Measurements from ENCODE around the gene TAF4. TPM values are rescaled to one million over a fixed set of nuclear protein-coding genes. Genes with fewer than 3 reads are reported as not detected.

TAF4 gene
- total and polyA plus RNA-seq, 4 experiments from 2014 or later, result 0.54 to 33.1 (median 17.5) TPM

- H3K36me3 Mint-ChIP-seq, result peaks cover 23 to 46% of the 10 kb centered on the region in 2 donors
- no peak overlapping the region for H3K4me3 Mint-ChIP-seq
- H3K27me3 Mint-ChIP-seq, result no peaks in the 10 kb centered on the region
- DNase-seq, result no peak
- intact Hi-C loops (cut with micrococcal nuclease), result no loop called here
- Histone ChIP-seq H3K9me3 (ENCODE audit: control insufficient read depth in 1 of 2, low read length in 2 of 2) (peaks cover 0 to 4% of the 10 kb centered on the region in 2 donors), H3K4me3 (ENCODE audit: low read length in 2 of 2) (no peak overlapping the region), H3K4me1 (ENCODE audit: insufficient read depth, low read length) (no peaks in the 10 kb centered on the region), H3K36me3 (ENCODE audit: insufficient read depth, low read length) (peaks cover 9% of the 10 kb centered on the region), H3K27ac (ENCODE audit: low read depth, low read length) (no peak overlapping the region), H3K27me3 (ENCODE audit: insufficient read depth, low read length) (no peaks in the 10 kb centered on the region)
- peaks cover 0 to 14% (median 8%) of the 10 kb centered on the region in 8 donors for H3K9me3 Mint-ChIP-seq
- peaks cover 8 to 38% (median 18%) of the 10 kb centered on the region in 4 donors for H3K4me1 Mint-ChIP-seq
- CTCF ChIA-PET (ENCODE audit: partially characterized antibody), result no interaction called here
- H3K27ac Mint-ChIP-seq, result no peak overlapping the region
- POLR2A ChIA-PET (ENCODE audit: partially characterized antibody), result no interaction called here
Observed at GRCh38 chr20:61979701-61980635, 85.7 kb downstream of the TAF4 start.

DNA sequence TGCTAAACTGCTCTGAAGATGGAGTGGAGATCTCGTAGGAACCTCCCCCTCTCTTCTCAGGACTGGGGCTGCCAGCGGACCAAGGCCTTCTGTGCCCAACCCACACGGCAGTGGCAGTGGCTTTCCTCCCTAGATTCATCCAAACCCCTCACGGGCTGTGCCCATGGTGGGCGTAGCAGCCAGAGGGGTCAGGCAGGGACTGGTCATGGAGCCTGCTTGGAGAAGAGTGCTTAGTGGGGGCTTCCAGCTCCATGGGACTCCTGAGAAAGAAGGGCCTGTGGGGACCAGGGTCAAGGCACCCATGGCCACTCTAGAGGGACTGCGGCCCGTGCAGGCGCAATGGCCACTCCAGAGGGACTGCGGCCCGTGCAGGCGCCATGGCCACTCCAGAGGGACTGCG is 86.6 kb downstream of the TAF4 start:
- POLR2A ChIA-PET (ENCODE audit: partially characterized antibody), result no interaction called here
- H3K27ac Mint-ChIP-seq, result no peak overlapping the region
- Histone ChIP-seq H3K36me3 (ENCODE audit: insufficient read depth, low read length) (peaks cover 10% of the 10 kb centered on the region), H3K27ac (ENCODE audit: low read depth, low read length) (no peak overlapping the region), H3K9me3 (ENCODE audit: control insufficient read depth in 1 of 2, low read length in 2 of 2) (peaks cover 0 to 4% of the 10 kb centered on the region in 2 donors), H3K27me3 (ENCODE audit: insufficient read depth, low read length) (no peaks in the 10 kb centered on the region), H3K4me3 (ENCODE audit: low read length in 2 of 2) (no peak overlapping the region), H3K4me1 (ENCODE audit: insufficient read depth, low read length) (no peaks in the 10 kb centered on the region)
- no peaks in the 10 kb centered on the region for H3K27me3 Mint-ChIP-seq
- CTCF ChIA-PET (ENCODE audit: partially characterized antibody), result no interaction called here
- no peak overlapping the region for H3K4me3 Mint-ChIP-seq
- no peak for DNase-seq
- peaks cover 0 to 12% (median 7%) of the 10 kb centered on the region in 8 donors for H3K9me3 Mint-ChIP-seq
- peaks cover 23 to 51% of the 10 kb centered on the region in 2 donors for H3K36me3 Mint-ChIP-seq
- peaks cover 8 to 34% (median 16%) of the 10 kb centered on the region in 4 donors for H3K4me1 Mint-ChIP-seq
- intact Hi-C loops (cut with micrococcal nuclease), result no loop called here

DNA sequence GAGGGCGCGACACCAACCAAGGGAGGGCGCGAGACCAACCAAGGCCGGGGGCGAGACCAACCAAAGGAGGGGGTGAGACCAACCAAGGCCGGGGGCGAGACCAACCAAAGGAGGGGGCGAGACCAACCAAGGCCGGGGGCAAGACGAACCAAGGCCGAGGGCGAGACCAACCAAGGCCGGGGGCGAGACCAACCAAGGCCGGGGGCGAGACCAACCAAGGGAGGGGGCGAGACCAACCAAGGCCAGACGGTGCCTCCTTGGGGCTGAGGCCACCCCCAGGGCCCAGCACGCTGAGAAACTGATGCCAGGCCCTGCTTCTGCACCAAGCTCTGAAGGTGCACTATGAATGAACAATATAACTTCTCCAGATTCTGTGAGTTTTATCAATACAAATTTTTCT is 87.2 kb downstream of the TAF4 start:
- Mint-ChIP-seq H3K36me3 (peaks cover 22 to 49% of the 10 kb centered on the region in 2 donors), H3K27me3 (no peaks in the 10 kb centered on the region), H3K4me3 (no peak overlapping the region), H3K4me1 (peaks cover 6 to 28% (median 10%) of the 10 kb centered on the region in 4 donors), H3K27ac (no peak overlapping the region), H3K9me3 (peaks cover 0 to 9% (median 4%) of the 10 kb centered on the region in 8 donors)
- Histone ChIP-seq H3K36me3 (ENCODE audit: insufficient read depth, low read length) (peaks cover 16% of the 10 kb centered on the region), H3K27me3 (ENCODE audit: insufficient read depth, low read length) (no peaks in the 10 kb centered on the region), H3K9me3 (ENCODE audit: control insufficient read depth in 1 of 2, low read length in 2 of 2) (peaks cover 0 to 4% of the 10 kb centered on the region in 2 donors), H3K4me1 (ENCODE audit: insufficient read depth, low read length) (no peaks in the 10 kb centered on the region), H3K4me3 (ENCODE audit: low read length in 2 of 2) (no peak overlapping the region), H3K27ac (ENCODE audit: low read depth, low read length) (no peak overlapping the region)
- intact Hi-C loops (cut with micrococcal nuclease), result no loop called here
- DNase-seq, result no peak
- ChIA-PET CTCF (ENCODE audit: partially characterized antibody) (no interaction called here), POLR2A (ENCODE audit: partially characterized antibody) (no interaction called here)

- Histone ChIP-seq H3K4me3 (ENCODE audit: low read length in 2 of 2) (no peak overlapping the region), H3K9me3 (ENCODE audit: control insufficient read depth in 1 of 2, low read length in 2 of 2) (peaks cover 0 to 4% of the 10 kb centered on the region in 2 donors), H3K27me3 (ENCODE audit: insufficient read depth, low read length) (no peaks in the 10 kb centered on the region), H3K27ac (ENCODE audit: low read depth, low read length) (no peak overlapping the region), H3K4me1 (ENCODE audit: insufficient read depth, low read length) (no peaks in the 10 kb centered on the region), H3K36me3 (ENCODE audit: insufficient read depth, low read length) (peaks cover 18% of the 10 kb centered on the region)
- Mint-ChIP-seq H3K4me3 (no peak overlapping the region), H3K9me3 (peaks cover 0 to 9% (median 6%) of the 10 kb centered on the region in 8 donors), H3K27me3 (no peaks in the 10 kb centered on the region), H3K27ac (no peak overlapping the region), H3K36me3 (peaks cover 32 to 53% of the 10 kb centered on the region in 2 donors), H3K4me1 (peaks cover 6 to 21% (median 10%) of the 10 kb centered on the region in 4 donors)
- ChIA-PET POLR2A (ENCODE audit: partially characterized antibody) (no interaction called here), CTCF (ENCODE audit: partially characterized antibody) (no interaction called here)
- no peak for DNase-seq
- intact Hi-C loops (cut with micrococcal nuclease), result no loop called here
Observed at GRCh38 chr20:61977419-61977786, 88.3 kb downstream of the TAF4 start.

GRCh38 chr20:61976644-61977418 is 88.8 kb downstream of the TAF4 start:
- Mint-ChIP-seq H3K9me3 (peaks cover 0 to 10% (median 5%) of the 10 kb centered on the region in 8 donors), H3K27ac (peak overlapping the region in 1 of 7 donors; percentile 12), H3K4me3 (no peak overlapping the region), H3K27me3 (no peaks in the 10 kb centered on the region), H3K4me1 (peaks cover 5 to 15% (median 6%) of the 10 kb centered on the region in 4 donors), H3K36me3 (peaks cover 36 to 55% of the 10 kb centered on the region in 2 donors)
- ChIA-PET POLR2A (ENCODE audit: partially characterized antibody) (no interaction called here), CTCF (ENCODE audit: partially characterized antibody) (no interaction called here)
- intact Hi-C loops (cut with micrococcal nuclease), result no loop called here
- H3K27ac ChIP-seq (ENCODE audit: low read depth, low read length), result no peak overlapping the region
- no peaks in the 10 kb centered on the region for H3K4me1 ChIP-seq (ENCODE audit: insufficient read depth, low read length)
- no peaks in the 10 kb centered on the region for H3K9me3 ChIP-seq (ENCODE audit: control insufficient read depth in 1 of 2, low read length in 2 of 2)
- no peaks in the 10 kb centered on the region for H3K27me3 ChIP-seq (ENCODE audit: insufficient read depth, low read length)
- no peak overlapping the region for H3K4me3 ChIP-seq (ENCODE audit: low read length in 2 of 2)
- no peak for DNase-seq
- H3K36me3 ChIP-seq (ENCODE audit: insufficient read depth, low read length), result peaks cover 18% of the 10 kb centered on the region

- ChIA-PET POLR2A (ENCODE audit: partially characterized antibody) (no interaction called here), CTCF (ENCODE audit: partially characterized antibody) (no interaction called here)
- no peak for DNase-seq
- Histone ChIP-seq H3K36me3 (ENCODE audit: insufficient read depth, low read length) (peaks cover 18% of the 10 kb centered on the region), H3K9me3 (ENCODE audit: control insufficient read depth in 1 of 2, low read length in 2 of 2) (no peaks in the 10 kb centered on the region), H3K4me3 (ENCODE audit: low read length in 2 of 2) (no peak overlapping the region), H3K27ac (ENCODE audit: low read depth, low read length) (no peak overlapping the region), H3K4me1 (ENCODE audit: insufficient read depth, low read length) (no peaks in the 10 kb centered on the region), H3K27me3 (ENCODE audit: insufficient read depth, low read length) (no peaks in the 10 kb centered on the region)
- Mint-ChIP-seq H3K4me1 (peaks cover 2 to 10% (median 3%) of the 10 kb centered on the region in 4 donors), H3K27me3 (no peaks in the 10 kb centered on the region), H3K36me3 (peaks cover 34 to 53% of the 10 kb centered on the region in 2 donors), H3K27ac (peak overlapping the region in 2 of 7 donors; percentile 29 to 63), H3K4me3 (no peak overlapping the region), H3K9me3 (peaks cover 0 to 7% (median 2%) of the 10 kb centered on the region in 8 donors)
- intact Hi-C loops (cut with micrococcal nuclease), result no loop called here
Observed at GRCh38 chr20:61976263-61976643, 89.4 kb downstream of the TAF4 start.

DNA sequence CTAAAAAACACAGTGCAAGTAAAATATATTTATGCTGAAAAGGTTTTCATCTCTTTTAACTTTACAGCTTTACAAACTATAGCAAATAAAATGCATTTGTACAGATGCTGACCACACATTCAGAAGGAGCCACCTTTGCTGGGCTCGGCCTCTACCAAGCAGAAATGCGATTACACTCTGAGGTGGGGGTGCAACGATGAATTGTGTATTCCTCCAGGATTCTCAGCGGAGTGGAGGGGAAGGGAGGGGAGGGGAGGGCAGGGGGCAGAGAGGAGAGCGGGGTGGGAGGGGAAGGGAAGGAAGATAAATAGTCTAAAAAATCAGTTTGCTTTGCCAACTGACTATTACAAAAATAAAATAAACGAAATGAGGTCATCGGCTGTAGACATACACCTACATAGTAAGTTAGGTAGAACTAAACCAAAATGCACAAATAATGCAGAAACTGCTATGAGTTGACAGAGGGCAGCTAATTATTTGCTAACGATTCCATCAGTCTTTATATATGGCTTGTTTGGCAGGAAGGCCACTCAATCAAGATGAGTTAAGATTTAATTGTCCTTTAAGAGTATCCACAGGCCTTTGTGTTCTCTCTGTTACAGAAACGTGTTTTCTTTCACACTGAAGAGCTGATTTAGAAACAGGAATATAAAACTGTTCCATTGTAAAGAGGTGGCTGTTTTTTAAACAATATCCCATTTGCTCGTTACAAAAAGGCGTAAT is 90.1 kb downstream of the TAF4 start:
- Mint-ChIP-seq H3K9me3 (peaks cover 0 to 6% (median under 1%) of the 10 kb centered on the region in 8 donors), H3K36me3 (peaks cover 33 to 50% of the 10 kb centered on the region in 2 donors), H3K27me3 (no peaks in the 10 kb centered on the region), H3K27ac (no peak overlapping the region), H3K4me1 (peaks cover 0 to 3% (median 0%) of the 10 kb centered on the region in 4 donors), H3K4me3 (no peak overlapping the region)
- DNase-seq, result no peak
- CTCF ChIA-PET (ENCODE audit: partially characterized antibody), result no interaction called here
- POLR2A ChIA-PET (ENCODE audit: partially characterized antibody), result no interaction called here
- Histone ChIP-seq H3K36me3 (ENCODE audit: insufficient read depth, low read length) (peaks cover 18% of the 10 kb centered on the region), H3K9me3 (ENCODE audit: control insufficient read depth in 1 of 2, low read length in 2 of 2) (no peaks in the 10 kb centered on the region), H3K27me3 (ENCODE audit: insufficient read depth, low read length) (no peaks in the 10 kb centered on the region), H3K4me3 (ENCODE audit: low read length in 2 of 2) (no peak overlapping the region), H3K4me1 (ENCODE audit: insufficient read depth, low read length) (no peaks in the 10 kb centered on the region), H3K27ac (ENCODE audit: low read depth, low read length) (no peak overlapping the region)
- intact Hi-C loops (cut with micrococcal nuclease), result no loop called here
